GM21515 (cell line): ENCODE data around the gene DIP2C.

Experiments
- ATAC-seq: cut with Tn5 transposase; IDR thresholded peaks from one replicate; pipeline ENCODE4 v1.9.1; 2021; ENCODE audit not compliant: unreplicated experiment

DIP2C gene

GRCh38 chr10:677750-678661, 11.5 kb downstream of the DIP2C start:
- ATAC-seq = no peak

GRCh38 chr10:677038-677437, 12.4 kb downstream of the DIP2C start:
- ATAC-seq = no peak

- no peak for ATAC-seq
Measured at GRCh38 chr10:676178-676577, 13.3 kb downstream of the DIP2C start.

GRCh38 chr10:675532-675931, 13.9 kb downstream of the DIP2C start:
- ATAC-seq = no peak

GRCh38 chr10:673492-673891, 16.0 kb downstream of the DIP2C start:
- no peak for ATAC-seq

GRCh38 chr10:672992-673391, 16.5 kb downstream of the DIP2C start:
- no peak for ATAC-seq

GRCh38 chr10:672203-672602, 17.3 kb downstream of the DIP2C start:
- ATAC-seq = no peak

GRCh38 chr10:670990-671389, 18.5 kb downstream of the DIP2C start:
- no peak for ATAC-seq

GRCh38 chr10:670038-670437, 19.4 kb downstream of the DIP2C start:
- no peak for ATAC-seq

GRCh38 chr10:668786-669485, 20.5 kb downstream of the DIP2C start:
- no peak for ATAC-seq

GRCh38 chr10:667602-668143, 21.8 kb downstream of the DIP2C start:
- ATAC-seq = no peak

- ATAC-seq = no peak
Measured at GRCh38 chr10:667096-667495, 22.4 kb downstream of the DIP2C start.

GRCh38 chr10:666237-667012, 23.0 kb downstream of the DIP2C start:
- no peak for ATAC-seq

GRCh38 chr10:665579-666091, 23.8 kb downstream of the DIP2C start:
- ATAC-seq = no peak

GRCh38 chr10:664893-665292, 24.6 kb downstream of the DIP2C start:
- ATAC-seq = no peak

- no peak for ATAC-seq
Measured at GRCh38 chr10:664301-664700, 25.2 kb downstream of the DIP2C start.

GRCh38 chr10:663831-664251, 25.6 kb downstream of the DIP2C start:
- ATAC-seq = no peak

- no peak for ATAC-seq
Measured at GRCh38 chr10:663466-663751, 26.1 kb downstream of the DIP2C start.

- ATAC-seq = no peak
Measured at GRCh38 chr10:662686-663465, 26.6 kb downstream of the DIP2C start.

- no peak for ATAC-seq
Measured at GRCh38 chr10:662223-662605, 27.3 kb downstream of the DIP2C start.
